HG03045 (cell line): ENCODE data around the gene PDS5A.
"Not testable (repeated sequence)": the region's sequence is repeated elsewhere in the genome, so short reads cannot be mapped to it uniquely, and the experiment has no call there.

ENCODE experiments used
- ATAC-seq: cut with Tn5 transposase; IDR thresholded peaks from one replicate; pipeline ENCODE4 v1.9.1; 2021; ENCODE audit warnings: mild to moderate bottlenecking, moderate library complexity; ENCODE audit not compliant: unreplicated experiment

Gene PDS5A

GRCh38 chr4:39838431-39838830, 139.3 kb downstream of the PDS5A start:
- not testable (repeated sequence) for ATAC-seq

- no peak for ATAC-seq
Observed at GRCh38 chr4:39834269-39834668, 143.4 kb downstream of the PDS5A start.

- ATAC-seq: no peak
Observed at GRCh38 chr4:39825741-39826231, 151.9 kb downstream of the PDS5A start.

GRCh38 chr4:39825090-39825489, 152.6 kb downstream of the PDS5A start:
- no peak for ATAC-seq

GRCh38 chr4:39823191-39823590, 154.5 kb downstream of the PDS5A start:
- no peak for ATAC-seq

- ATAC-seq: no peak
Observed at GRCh38 chr4:39822662-39823061, 155.0 kb downstream of the PDS5A start.

- ATAC-seq: no peak
Observed at GRCh38 chr4:39821951-39822350, 155.8 kb downstream of the PDS5A start.

- no peak for ATAC-seq
Observed at GRCh38 chr4:39820186-39820585, 157.5 kb downstream of the PDS5A start.

- ATAC-seq: no peak
Observed at GRCh38 chr4:39818646-39819045, 159.1 kb downstream of the PDS5A start.

GRCh38 chr4:39814403-39815185, 163.1 kb downstream of the PDS5A start:
- ATAC-seq: no peak

- ATAC-seq: not testable (repeated sequence)
Observed at GRCh38 chr4:39813761-39814160, 163.9 kb downstream of the PDS5A start.

GRCh38 chr4:39813033-39813432, 164.7 kb downstream of the PDS5A start:
- not testable (repeated sequence) for ATAC-seq

GRCh38 chr4:39812500-39812899, 165.2 kb downstream of the PDS5A start:
- no peak for ATAC-seq

GRCh38 chr4:39808231-39808749, 169.4 kb downstream of the PDS5A start:
- no peak for ATAC-seq

- ATAC-seq: no peak
Observed at GRCh38 chr4:39802005-39802404, 175.7 kb downstream of the PDS5A start.

- ATAC-seq: not testable (repeated sequence)
Observed at GRCh38 chr4:39792976-39793375, 184.7 kb downstream of the PDS5A start.

GRCh38 chr4:39792529-39792928, 185.2 kb downstream of the PDS5A start:
- ATAC-seq: no peak

- no peak for ATAC-seq
Observed at GRCh38 chr4:39792128-39792527, 185.6 kb downstream of the PDS5A start.

- ATAC-seq: no peak
Observed at GRCh38 chr4:39786838-39787237, 190.9 kb downstream of the PDS5A start.

GRCh38 chr4:39785083-39785482, 192.6 kb downstream of the PDS5A start:
- ATAC-seq: no peak

- ATAC-seq: not testable (repeated sequence)
Observed at GRCh38 chr4:39781988-39782387, 195.7 kb downstream of the PDS5A start.
